CD14-positive monocyte (primary cell): Measurements from ENCODE around the gene MSLN. TPM values are rescaled to one million over a fixed set of nuclear protein-coding genes. Genes with fewer than 3 reads are reported as not detected.

Experiments used
- DNase-seq, 3 donors: peaks; one replicate each; pipeline ENCODE4 v3.0.0-alpha.2; 2011 to 2022
- H2AFZ ChIP-seq: 2 replicates; pipeline ENCODE4 v1.6.0; 2012; ENCODE audit warnings: mild to moderate bottlenecking, low read depth, low read length, inconsistent platforms; ENCODE audit not compliant: insufficient read depth, poor library complexity, severe bottlenecking
- H3K27ac ChIP-seq, 2 donors: 1 replicate in 1 of 2; 2 replicates in 1 of 2; pipeline ENCODE4 v1.5.1; 2012 to 2013; ENCODE audit warnings: low read length in 2 of 2, control low read depth in 1 of 2, inconsistent platforms in 1 of 2, low read depth in 1 of 2, mild to moderate bottlenecking in 1 of 2
- H3K27me3 ChIP-seq, 2 donors: one replicate each; pipeline versions ENCODE4 v1.6.0 to v1.6.1; 2011 to 2013; ENCODE audit warnings: low read length in 2 of 2; ENCODE audit not compliant: control insufficient read depth in 2 of 2, insufficient read depth in 2 of 2
- H3K36me3 ChIP-seq, 2 donors: replicated peaks in 1 of 2; 1 replicate in 1 of 2; 2 replicates in 1 of 2; pipeline versions ENCODE4 v1.5.1 to v1.6.1; 2012 to 2013; ENCODE audit warnings: low read length in 2 of 2, control low read depth in 1 of 2, inconsistent platforms in 1 of 2, mild to moderate bottlenecking in 1 of 2; ENCODE audit not compliant: insufficient read depth in 2 of 2, control insufficient read depth in 1 of 2
- H3K4me1 ChIP-seq, 2 donors: 1 replicate in 1 of 2; 2 replicates in 1 of 2; pipeline versions ENCODE4 v1.5.1 to v1.6.1; 2012 to 2013; ENCODE audit warnings: low read length in 2 of 2, control low read depth in 1 of 2, inconsistent platforms in 1 of 2, mild to moderate bottlenecking in 1 of 2, moderate library complexity in 1 of 2; ENCODE audit not compliant: insufficient read depth in 2 of 2, control insufficient read depth in 1 of 2
- H3K4me2 ChIP-seq: replicated peaks from 2 replicates; pipeline ENCODE3; 2012; ENCODE audit warnings: low read length, moderate library complexity, mild to moderate bottlenecking; ENCODE audit not compliant: poor library complexity, severe bottlenecking; ENCODE audit errors: extremely low read depth
- H3K4me3 ChIP-seq, 3 experiments: fragments of 200-600 bp in 1 of 3; sonication (generic) in 1 of 3; replicated peaks in 1 of 3; 1 replicate in 2 of 3; 2 replicates in 1 of 3; pipeline ENCODE4 v1.5.1; 2011 to 2013; ENCODE audit warnings: low read length in 3 of 3, mild to moderate bottlenecking in 3 of 3, control low read depth in 2 of 3, low read depth in 2 of 3, inconsistent platforms in 1 of 3, moderate library complexity in 1 of 3
- H3K79me2 ChIP-seq: 2 replicates; pipeline ENCODE4 v1.6.0; 2012; ENCODE audit warnings: mild to moderate bottlenecking, control low read depth, inconsistent platforms, low read length, moderate library complexity; ENCODE audit not compliant: insufficient read depth
- H3K9ac ChIP-seq: 2 replicates; pipeline ENCODE4 v1.6.0; 2017; ENCODE audit warnings: low read length, mild to moderate bottlenecking; ENCODE audit not compliant: insufficient read depth, poor library complexity, severe bottlenecking
- H3K9me3 ChIP-seq, 2 donors: replicated peaks in 1 of 2; 1 replicate in 1 of 2; 2 replicates in 1 of 2; pipeline versions ENCODE4 v1.5.1 to v1.6.1; 2012 to 2013; ENCODE audit warnings: low read length in 2 of 2, control low read depth in 1 of 2; ENCODE audit not compliant: control insufficient read depth in 1 of 2, insufficient read depth in 1 of 2
- H4K20me1 ChIP-seq: 2 replicates; pipeline ENCODE4 v1.6.0; 2012; ENCODE audit warnings: mild to moderate bottlenecking, low read length, control low read depth, moderate library complexity; ENCODE audit not compliant: insufficient read depth
- H3K27ac Mint-ChIP-seq, 7 donors: one replicate each; pipeline ENCODE4 v1.8.0; 2020; ENCODE audit warnings: mild to moderate bottlenecking in 7 of 7, mixed read lengths in 7 of 7, moderate library complexity in 6 of 7, inconsistent platforms in 2 of 7
- H3K27me3 Mint-ChIP-seq, 3 donors: one replicate each; pipeline ENCODE4 v1.8.0; 2021 to 2022; ENCODE audit warnings: low read depth in 3 of 3, mild to moderate bottlenecking in 3 of 3, mixed read lengths in 3 of 3, moderate library complexity in 3 of 3, inconsistent platforms in 1 of 3
- H3K36me3 Mint-ChIP-seq, 2 donors: one replicate each; pipeline ENCODE4 v1.8.0; 2020; ENCODE audit warnings: mixed read lengths in 2 of 2, inconsistent platforms in 1 of 2, mild to moderate bottlenecking in 1 of 2
- H3K4me1 Mint-ChIP-seq: one replicate; pipeline ENCODE4 v1.8.0; 2020; ENCODE audit warnings: mild to moderate bottlenecking, mixed read lengths
- H3K4me3 Mint-ChIP-seq, 2 donors: one replicate each; pipeline ENCODE4 v1.8.0; 2020; ENCODE audit warnings: mild to moderate bottlenecking in 2 of 2, mixed read lengths in 2 of 2, moderate library complexity in 1 of 2
- H3K9me3 Mint-ChIP-seq, 7 donors: one replicate each; pipeline ENCODE4 v1.8.0; 2020 to 2022; ENCODE audit warnings: mixed read lengths in 7 of 7, mild to moderate bottlenecking in 6 of 7, moderate library complexity in 6 of 7, inconsistent platforms in 2 of 7
- CTCF ChIP-seq: fragments of 200-600 bp; IDR thresholded peaks from one replicate; pipeline ENCODE4 v1.8.0; 2022; ENCODE audit warnings: antibody characterized with exemption, mild to moderate bottlenecking
- WGBS: methylation state at CpG from one replicate; pipeline ENCODE4 v1.1.5; 2013; ENCODE audit warnings: missing lambda C conversion rate; ENCODE audit not compliant: insufficient coverage; 5-methylcytosine and 5-hydroxymethylcytosine counted together
- intact Hi-C, 2 donors: fragments of 100-400 bp; cut with micrococcal nuclease; formaldehyde crosslinking; loops; one replicate each; pipeline versions ENCODE4 v1.15.0 to v1.15.1; 2023
- polyA plus RNA-seq, 3 donors: library from polyadenylated mRNA; depleted of rRNA in 1 of 3; unstranded in 2 of 3; stranded (reverse) in 1 of 3; fragments of 300-500 nt in 2 of 3; fragments of >200 nt in 1 of 3; fragmentation: Illumina TruSeq in 2 of 3; gene quantifications; 1 replicate in 2 of 3; 2 replicates in 1 of 3; pipeline ENCODE4 v1.2.3, GENCODE V29; 2012 to 2021

Gene MSLN
- polyA plus RNA-seq, 3 donors: 0.07 to 0.29 TPM; not detected in 1

GRCh38 chr16:781346-782010 lies 20.9 kb downstream of the MSLN start:
- Mint-ChIP-seq H3K4me1 (peaks cover 1% of the 10 kb centered on the region), H3K27ac (no peak overlapping the region)
- no peak overlapping the region for H2AFZ ChIP-seq

GRCh38 chr16:782258-782657 lies 21.7 kb downstream of the MSLN start:
- peak overlapping the region in 1 of 7 donors; percentile 45 for H3K27ac Mint-ChIP-seq
- Histone ChIP-seq H4K20me1 (peaks cover 30% of the 10 kb centered on the region), H3K36me3 (peaks cover 7 to 13% of the 10 kb centered on the region in 2 donors), H3K27ac (no peak overlapping the region), H3K79me2 (peaks cover 5% of the 10 kb centered on the region), H3K9ac (no peak overlapping the region), H2AFZ (no peak overlapping the region), H3K9me3 (no peaks in the 10 kb centered on the region), H3K27me3 (peaks cover 0 to 9% of the 10 kb centered on the region in 2 donors), H3K4me1 (peaks cover 7 to 12% of the 10 kb centered on the region in 2 donors), H3K4me3 (no peak overlapping the region), H3K4me2 (no peak overlapping the region)
- DNase-seq: no peak
- peaks cover 7% of the 10 kb centered on the region for H3K4me1 Mint-ChIP-seq
- H3K4me3 Mint-ChIP-seq: no peak overlapping the region
- 94% methylated on average over 5 of the region's 6 CpGs for WGBS
- no peak for TF ChIP-seq CTCF
- peaks cover 9 to 14% of the 10 kb centered on the region in 2 donors for H3K36me3 Mint-ChIP-seq
- peaks cover 0 to 3% (median 0%) of the 10 kb centered on the region in 7 donors for H3K9me3 Mint-ChIP-seq
- peaks cover 0 to 17% (median 5%) of the 10 kb centered on the region in 3 donors for H3K27me3 Mint-ChIP-seq
- intact Hi-C loops: no loop called here

More at GRCh38 chr16:781346-782010, 20.9 kb downstream of the MSLN start:
- DNase-seq: no peak
- no peak overlapping the region for H3K27ac ChIP-seq
- Mint-ChIP-seq H3K36me3 (peaks cover 9 to 12% of the 10 kb centered on the region in 2 donors), H3K4me3 (no peak overlapping the region), H3K27me3 (peaks cover 0 to 20% (median 10%) of the 10 kb centered on the region in 3 donors), H3K9me3 (peaks cover 0 to 3% (median 0%) of the 10 kb centered on the region in 7 donors)
- TF ChIP-seq CTCF: no peak
- intact Hi-C loops: no loop called here
- H4K20me1 ChIP-seq: peaks cover 23% of the 10 kb centered on the region
- peaks cover 0 to 9% of the 10 kb centered on the region in 2 donors for H3K27me3 ChIP-seq
- 57% methylated on average over 19 of the region's 19 CpGs for WGBS
- no peaks in the 10 kb centered on the region for H3K9me3 ChIP-seq
- H3K4me1 ChIP-seq: peaks cover 3 to 5% of the 10 kb centered on the region in 2 donors
- H3K79me2 ChIP-seq: no peaks in the 10 kb centered on the region
- H3K9ac ChIP-seq: no peak overlapping the region
- peaks cover 6 to 8% of the 10 kb centered on the region in 2 donors for H3K36me3 ChIP-seq
- no peak overlapping the region for H3K4me3 ChIP-seq
- no peak overlapping the region for H3K4me2 ChIP-seq
